ENCODE data around the gene DPP7.

DNA sequence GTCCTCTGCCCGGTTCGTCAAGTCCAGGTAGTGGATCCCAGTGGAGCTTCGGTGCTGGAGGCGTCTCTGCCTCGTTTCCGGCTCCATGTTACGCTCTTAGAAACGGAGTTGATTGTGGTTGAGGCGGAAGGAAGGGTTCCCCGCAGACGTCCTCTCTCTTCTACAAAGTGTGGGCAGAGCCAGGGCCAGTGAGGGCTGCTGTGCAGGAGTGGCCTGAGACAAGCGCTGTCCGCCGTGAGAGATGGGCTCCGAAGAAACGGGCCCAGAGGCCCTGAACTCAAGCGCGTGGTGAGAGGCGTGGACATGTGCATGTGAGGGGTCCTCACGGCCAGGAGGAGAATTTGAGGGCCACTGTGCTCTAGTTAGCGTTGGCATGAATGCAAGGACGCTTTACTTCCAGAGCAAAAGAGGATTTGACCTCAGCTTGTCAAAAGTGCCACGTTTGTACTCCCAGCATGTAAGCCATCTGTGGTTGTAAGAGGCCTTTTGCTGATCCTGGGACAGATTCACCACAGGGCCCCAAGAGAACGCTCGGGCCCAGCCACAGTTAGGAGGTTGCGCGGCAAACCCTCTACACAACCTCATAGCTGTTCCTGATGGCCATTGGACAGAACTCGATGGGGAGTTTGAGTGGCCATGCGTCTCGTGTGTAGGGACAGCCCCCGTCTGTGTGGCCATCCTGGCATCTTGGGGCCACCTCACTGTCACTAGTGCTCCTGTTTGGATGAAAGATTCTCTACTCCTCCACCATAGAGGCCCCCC lies 17.6 kb downstream of the DPP7 start:
- TF ChIP-seq, protein P1, sequence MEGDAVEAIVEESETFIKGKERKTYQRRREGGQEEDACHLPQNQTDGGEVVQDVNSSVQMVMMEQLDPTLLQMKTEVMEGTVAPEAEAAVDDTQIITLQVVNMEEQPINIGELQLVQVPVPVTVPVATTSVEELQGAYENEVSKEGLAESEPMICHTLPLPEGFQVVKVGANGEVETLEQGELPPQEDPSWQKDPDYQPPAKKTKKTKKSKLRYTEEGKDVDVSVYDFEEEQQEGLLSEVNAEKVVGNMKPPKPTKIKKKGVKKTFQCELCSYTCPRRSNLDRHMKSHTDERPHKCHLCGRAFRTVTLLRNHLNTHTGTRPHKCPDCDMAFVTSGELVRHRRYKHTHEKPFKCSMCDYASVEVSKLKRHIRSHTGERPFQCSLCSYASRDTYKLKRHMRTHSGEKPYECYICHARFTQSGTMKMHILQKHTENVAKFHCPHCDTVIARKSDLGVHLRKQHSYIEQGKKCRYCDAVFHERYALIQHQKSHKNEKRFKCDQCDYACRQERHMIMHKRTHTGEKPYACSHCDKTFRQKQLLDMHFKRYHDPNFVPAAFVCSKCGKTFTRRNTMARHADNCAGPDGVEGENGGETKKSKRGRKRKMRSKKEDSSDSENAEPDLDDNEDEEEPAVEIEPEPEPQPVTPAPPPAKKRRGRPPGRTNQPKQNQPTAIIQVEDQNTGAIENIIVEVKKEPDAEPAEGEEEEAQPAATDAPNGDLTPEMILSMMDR (IDR thresholded peaks at IDR 0.05) = no peak
- no peak for TF ChIP-seq EZH2 (IDR thresholded peaks at IDR 0.05; ENCODE audit: borderline replicate concordance, insufficient read depth, low read depth, low read length, poor library complexity, severe bottlenecking)
